ES-I3 (cell line): ENCODE measurements around the gene ETDA.
"Not testable (repeated sequence)": the region's sequence is repeated elsewhere in the genome, so short reads cannot be mapped to it uniquely, and the experiment has no call there.

Experiments used
- H3K36me3 ChIP-seq: 2 replicates; pipeline ENCODE4 v1.6.1; 2013; ENCODE audit warnings: mild to moderate bottlenecking, low read length, control low read depth, moderate library complexity; ENCODE audit not compliant: insufficient read depth
- H3K4me1 ChIP-seq: 2 replicates; pipeline ENCODE4 v1.6.1; 2013; ENCODE audit warnings: mild to moderate bottlenecking, control low read depth, low read length; ENCODE audit not compliant: insufficient read depth
- H3K9ac ChIP-seq: 2 replicates; pipeline ENCODE4 v1.6.1; 2013; ENCODE audit warnings: low read depth, mild to moderate bottlenecking, low read length, moderate library complexity
- H3K9me3 ChIP-seq: 2 replicates; pipeline ENCODE4 v1.6.1; 2013; ENCODE audit warnings: mild to moderate bottlenecking, low read length, moderate library complexity; ENCODE audit not compliant: control insufficient read depth, insufficient read depth

Gene ETDA

DNA sequence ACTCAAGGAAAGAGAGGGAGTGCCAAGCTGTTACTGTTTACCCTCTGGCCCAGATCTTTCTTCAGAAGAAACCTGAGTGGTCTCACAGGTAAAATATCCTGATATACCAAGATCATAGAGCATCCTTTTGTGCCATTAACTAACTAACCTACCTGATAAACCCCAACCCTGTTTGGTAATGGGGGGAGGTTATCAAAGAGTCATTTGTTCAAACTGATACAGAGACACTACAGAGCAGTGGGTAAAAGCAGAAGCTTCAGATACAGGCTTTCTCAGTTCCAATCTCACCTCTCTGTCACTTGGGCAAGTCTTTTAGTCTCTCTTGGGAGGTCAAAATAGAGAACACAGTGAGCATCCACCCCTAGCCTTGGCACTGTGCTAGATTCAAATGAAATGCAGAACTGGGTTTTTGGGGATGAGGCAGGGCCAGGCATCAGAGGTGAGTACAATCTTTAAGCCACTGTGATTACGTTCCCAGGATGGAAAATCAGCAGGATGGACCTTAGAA is at the start of gene ETDA:
Gene ETDA (plus strand): TSS at position 51 of the 508 bp plus-strand sequence. CDS start 1,216 bp downstream, outside the sequence.
- H3K4me1 ChIP-seq, H3K9me3 ChIP-seq, H3K9ac ChIP-seq, H3K36me3 ChIP-seq: not testable (repeated sequence)

DNA sequence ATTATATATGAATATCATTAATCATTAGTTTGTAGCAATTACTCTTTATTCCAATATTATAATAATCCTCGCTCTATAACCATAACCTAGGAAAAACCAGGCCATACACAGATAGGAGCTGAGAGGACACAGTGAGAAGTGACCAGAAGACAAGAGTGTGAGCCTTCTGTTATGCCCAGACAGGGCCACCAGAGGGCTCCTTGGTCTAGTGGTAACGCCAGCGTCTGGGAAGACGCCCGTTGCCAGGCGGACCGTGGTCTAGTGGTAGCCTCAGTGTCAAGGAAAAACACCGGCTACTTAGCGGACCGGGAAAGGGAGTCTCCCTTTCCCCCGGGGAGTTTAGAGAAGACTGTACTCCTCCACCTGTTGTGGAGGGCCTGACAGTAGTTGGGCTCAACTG is 45.4 kb upstream of the ETDA start:
- not testable (repeated sequence) for H3K9ac ChIP-seq, H3K9me3 ChIP-seq, H3K4me1 ChIP-seq, H3K36me3 ChIP-seq

DNA sequence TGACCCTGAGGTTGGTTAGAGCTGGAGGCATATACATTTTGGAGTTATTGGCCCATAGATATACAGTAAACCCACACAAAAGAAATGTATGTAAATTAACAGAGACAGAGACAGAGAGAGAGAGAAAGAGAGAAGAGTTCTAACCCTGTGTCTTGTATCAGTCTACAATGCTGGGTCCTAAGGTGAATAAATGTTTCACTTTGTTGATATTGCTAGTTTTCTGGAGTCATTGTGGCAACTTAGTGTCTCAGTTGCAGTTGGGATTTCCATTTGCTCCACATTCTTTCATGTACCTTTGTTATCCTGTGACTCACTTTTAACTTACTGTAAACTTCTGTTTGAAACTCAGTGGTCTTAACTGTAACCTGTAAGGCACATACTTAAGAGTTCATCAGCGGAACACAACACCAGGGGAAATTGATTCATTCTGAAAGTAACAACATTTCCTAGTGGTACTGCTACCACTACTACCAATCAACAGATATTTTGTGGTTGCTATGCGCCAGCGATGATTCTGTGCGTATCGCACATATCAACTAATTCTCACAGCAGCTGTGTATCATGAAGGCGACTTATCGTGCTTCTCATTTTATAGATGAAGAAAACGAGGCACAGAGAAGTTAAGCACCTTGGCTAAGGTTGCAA is 38.5 kb upstream of the ETDA start:
- Histone ChIP-seq H3K9me3 (no peaks in the 10 kb centered on the region), H3K9ac (no peak overlapping the region), H3K4me1 (no peaks in the 10 kb centered on the region), H3K36me3 (no peaks in the 10 kb centered on the region)

DNA sequence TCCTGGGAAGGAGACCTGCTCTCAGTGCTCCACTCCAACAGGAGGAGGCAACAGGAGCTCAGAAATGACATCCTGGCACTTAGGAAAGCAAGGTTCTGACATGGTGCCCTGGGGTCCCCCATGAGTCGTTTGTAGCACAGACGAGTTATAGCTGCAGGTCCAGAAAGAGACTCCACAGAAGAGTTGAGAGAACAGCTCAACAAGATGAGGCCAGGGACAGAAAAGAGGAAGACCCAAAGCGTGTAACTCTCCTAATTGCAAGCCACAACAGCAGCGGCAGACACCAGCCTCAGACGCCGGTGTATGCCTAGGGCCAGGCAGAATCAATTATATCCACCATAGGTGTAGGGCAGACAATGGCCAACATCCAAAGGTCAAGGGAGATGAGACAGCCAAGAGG is 5.9 kb upstream of the ETDA start:
- H3K9ac ChIP-seq, H3K4me1 ChIP-seq, H3K36me3 ChIP-seq, H3K9me3 ChIP-seq: not testable (repeated sequence)

GRCh38 chrX:135256087-135256684 is 4.3 kb downstream of the ETDA start:
- H3K4me1 ChIP-seq, H3K36me3 ChIP-seq, H3K9ac ChIP-seq, H3K9me3 ChIP-seq: not testable (repeated sequence)

- Histone ChIP-seq H3K9me3 (no peaks in the 10 kb centered on the region), H3K4me1 (no peaks in the 10 kb centered on the region), H3K9ac (no peak overlapping the region), H3K36me3 (no peaks in the 10 kb centered on the region)
Observed at GRCh38 chrX:135256923-135257322, 5.1 kb downstream of the ETDA start.

DNA sequence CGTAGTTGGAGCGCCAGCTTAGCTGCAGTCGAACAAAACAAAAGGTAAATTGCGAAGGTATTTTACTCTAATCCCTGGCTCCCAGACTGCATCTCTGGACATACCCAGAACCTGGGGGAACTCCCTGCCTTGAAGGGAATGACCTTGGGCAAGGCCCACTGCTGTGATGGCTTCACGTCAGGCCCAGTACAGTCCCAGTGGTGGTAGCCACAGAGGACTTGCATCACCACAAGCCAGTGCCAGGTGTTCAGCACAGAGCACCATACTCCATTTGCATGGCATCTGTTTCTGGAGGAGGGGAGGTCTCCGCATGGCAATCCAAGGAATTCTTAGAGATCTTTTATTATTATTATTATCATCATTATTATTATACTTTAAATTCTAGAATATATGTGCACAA is 5.6 kb downstream of the ETDA start:
- Histone ChIP-seq H3K9ac (no peak overlapping the region), H3K9me3 (no peaks in the 10 kb centered on the region), H3K4me1 (no peaks in the 10 kb centered on the region), H3K36me3 (no peaks in the 10 kb centered on the region)

DNA sequence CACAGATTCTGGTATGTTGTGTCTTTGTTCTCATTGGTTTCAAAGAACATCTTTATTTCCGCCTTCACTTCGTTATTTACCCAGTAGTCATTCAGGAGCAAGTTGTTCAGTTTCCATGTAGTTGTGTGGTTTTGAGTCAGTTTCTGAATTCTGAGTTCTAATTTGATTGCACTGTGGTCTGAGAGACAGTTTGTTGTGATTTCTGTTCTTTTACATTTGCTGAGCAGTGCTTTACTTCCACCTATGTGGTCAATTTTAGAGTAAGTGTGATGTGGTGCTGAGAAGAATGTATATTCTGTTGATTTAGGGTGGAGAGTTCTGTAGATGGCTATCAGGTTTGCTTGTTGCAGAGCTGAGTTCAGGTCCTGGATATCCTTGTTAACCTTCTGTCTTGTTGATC is 9.1 kb downstream of the ETDA start:
- H3K4me1 ChIP-seq, H3K9me3 ChIP-seq, H3K9ac ChIP-seq, H3K36me3 ChIP-seq: not testable (repeated sequence)

DNA sequence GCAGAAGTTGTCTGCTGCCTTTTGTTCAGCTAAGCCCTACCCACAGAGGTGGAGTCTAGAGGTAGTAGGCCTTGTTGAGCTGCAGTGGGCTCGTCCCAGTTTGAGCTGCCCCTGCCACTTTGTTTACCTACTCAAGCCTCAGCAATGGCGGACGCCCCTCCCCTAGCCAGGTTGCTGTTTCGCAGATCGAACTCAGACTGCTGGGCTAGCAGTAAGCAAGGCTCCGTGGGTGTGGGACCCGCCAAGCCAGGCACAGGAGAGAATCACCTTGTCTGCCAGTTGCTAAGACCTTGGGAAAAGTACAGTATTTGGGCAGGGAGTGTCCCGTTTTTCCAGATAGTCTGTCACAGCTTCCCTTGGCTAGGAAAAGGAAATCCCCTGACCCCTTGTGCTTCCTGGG is 11.5 kb downstream of the ETDA start:
- not testable (repeated sequence) for H3K36me3 ChIP-seq, H3K9ac ChIP-seq, H3K4me1 ChIP-seq, H3K9me3 ChIP-seq

DNA sequence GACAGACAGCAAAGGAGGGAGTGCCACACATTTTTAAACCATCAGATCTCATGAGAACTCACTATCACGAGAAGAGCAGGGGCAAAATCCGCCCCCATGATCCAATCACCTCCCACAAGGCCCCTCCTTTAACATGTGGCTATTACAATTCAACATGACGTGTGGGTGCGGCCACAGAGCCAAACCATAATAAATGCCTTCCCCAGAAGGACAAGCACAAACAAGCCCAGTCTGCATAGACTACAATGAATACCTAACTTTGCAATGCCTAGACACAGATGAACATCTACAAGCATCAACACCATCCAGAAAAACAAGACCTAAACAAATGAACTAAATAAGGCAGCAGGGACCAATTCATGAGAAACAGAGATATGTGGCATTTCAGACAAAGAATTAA is 12.3 kb downstream of the ETDA start:
- no peaks in the 10 kb centered on the region for H3K36me3 ChIP-seq
- no peaks in the 10 kb centered on the region; the same call in 1 of the 2 replicates for H3K9me3 ChIP-seq
- no peak overlapping the region for H3K9ac ChIP-seq
- no peaks in the 10 kb centered on the region for H3K4me1 ChIP-seq

DNA sequence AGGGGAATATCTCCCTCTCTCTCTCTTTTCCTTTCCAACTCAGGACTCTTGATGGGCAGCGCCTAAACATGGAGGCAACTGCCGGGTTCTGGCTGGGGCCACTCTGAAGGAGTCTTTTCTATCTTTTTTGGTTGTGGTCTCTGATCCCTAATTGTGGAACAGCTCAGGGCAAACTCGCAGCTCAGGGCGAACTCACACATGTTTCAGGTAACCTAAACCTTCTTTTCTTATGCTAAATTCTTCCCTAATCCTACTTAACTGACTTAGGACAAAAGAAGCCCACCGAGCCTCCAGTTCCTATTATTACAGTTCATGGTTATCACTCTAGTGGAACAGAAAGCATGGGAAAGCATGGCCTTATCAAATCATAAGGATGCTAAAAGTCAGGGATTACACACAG is 21.3 kb downstream of the ETDA start:
- Histone ChIP-seq H3K9ac (no peak overlapping the region), H3K9me3 (no peaks in the 10 kb centered on the region), H3K36me3 (no peaks in the 10 kb centered on the region), H3K4me1 (no peaks in the 10 kb centered on the region)

DNA sequence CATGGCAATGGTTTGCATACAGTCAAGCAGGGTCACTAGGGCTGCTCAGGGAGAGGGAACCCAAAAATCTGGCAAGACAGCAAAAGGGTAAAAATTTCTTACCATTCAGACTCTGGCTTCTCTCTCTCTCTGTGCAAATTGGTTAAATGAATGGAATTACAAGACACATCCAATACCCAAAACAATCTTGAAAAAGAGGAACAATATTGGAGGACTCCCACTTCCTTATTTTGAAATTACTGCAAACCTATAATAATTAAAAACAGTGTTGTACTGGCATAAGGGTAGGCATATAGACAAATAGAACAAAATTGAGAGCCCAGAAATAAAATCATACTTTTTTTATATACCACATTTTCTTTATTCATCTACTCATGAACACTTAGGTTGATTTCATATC is 24.1 kb downstream of the ETDA start:
- H3K9ac ChIP-seq = no peak overlapping the region

DNA sequence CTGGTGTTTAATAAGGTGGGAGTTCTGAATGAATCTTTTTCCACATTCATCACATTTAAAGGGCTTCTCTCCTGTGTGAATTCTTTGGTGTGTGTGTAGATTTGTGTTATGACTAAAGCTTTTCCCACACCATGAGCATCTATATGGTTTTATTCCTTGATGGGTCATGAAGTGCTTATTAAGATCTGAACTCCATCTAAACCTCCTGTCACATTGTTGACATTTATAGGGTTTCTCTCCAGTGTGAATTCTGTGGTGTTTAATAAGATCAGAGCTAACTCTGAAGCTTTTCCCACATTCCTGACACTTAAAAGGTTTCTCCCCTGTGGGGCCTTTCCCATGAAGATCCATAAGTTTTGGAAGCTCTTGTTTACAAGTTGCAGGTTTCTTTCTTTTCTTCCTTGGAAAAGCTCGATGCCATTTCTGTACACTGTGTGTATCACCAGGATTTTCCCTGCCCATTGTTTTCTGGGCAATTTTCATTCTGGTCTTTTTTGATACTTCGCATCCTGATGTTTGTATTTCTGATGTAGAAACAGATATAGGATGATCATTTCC is 35.5 kb downstream of the ETDA start:
- Histone ChIP-seq H3K9me3 (peaks cover 22% of the 10 kb centered on the region), H3K9ac (no peak overlapping the region), H3K4me1 (no peaks in the 10 kb centered on the region), H3K36me3 (peaks cover 4% of the 10 kb centered on the region; the same call in 1 of the 2 replicates)

More for the DNA sequence above, 24.1 kb downstream of the ETDA start:
- Histone ChIP-seq H3K4me1 (no peaks in the 10 kb centered on the region), H3K36me3 (no peaks in the 10 kb centered on the region), H3K9me3 (no peaks in the 10 kb centered on the region)

DNA sequence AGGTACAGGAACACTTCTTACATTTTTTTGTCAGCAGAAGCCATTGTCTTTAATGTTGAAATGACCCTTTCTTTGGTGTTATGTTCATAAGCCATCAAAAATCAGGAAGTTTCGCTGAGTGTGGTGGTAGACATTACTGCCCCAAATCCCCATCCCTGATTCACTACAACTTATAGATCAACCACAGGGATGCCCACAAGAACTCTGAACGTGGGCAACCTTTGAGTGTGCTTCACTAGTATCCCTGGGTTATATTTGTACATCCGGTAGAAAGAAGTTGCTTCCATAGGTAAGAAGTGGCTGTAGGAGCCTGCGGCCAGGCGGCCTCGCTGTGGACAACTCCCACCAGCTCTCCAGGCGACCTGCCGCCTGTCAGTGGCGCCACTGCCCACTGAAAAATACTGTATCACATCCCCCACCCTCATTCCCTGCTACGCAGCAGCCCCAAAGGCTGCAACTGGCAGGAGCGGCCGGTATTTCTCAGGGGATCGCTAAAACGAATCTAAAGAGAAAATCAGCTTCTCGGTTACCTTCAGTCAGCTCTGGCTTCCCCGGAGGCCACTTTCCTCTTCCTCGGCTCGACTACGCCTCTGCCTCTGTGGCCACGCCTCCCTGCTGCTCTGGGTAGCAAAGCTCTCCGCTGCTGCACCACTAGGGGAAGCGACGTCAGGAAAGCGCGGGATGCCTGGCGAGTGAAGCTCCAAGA is 43.5 kb downstream of the ETDA start:
- Histone ChIP-seq H3K36me3 (peaks cover 4% of the 10 kb centered on the region; the same call in 1 of the 2 replicates), H3K9me3 (peaks cover 4% of the 10 kb centered on the region; the same call in 1 of the 2 replicates), H3K4me1 (no peaks in the 10 kb centered on the region), H3K9ac (peak overlapping the region; percentile 58; the same call in 1 of the 2 replicates)

- Histone ChIP-seq H3K36me3 (peaks cover 4% of the 10 kb centered on the region; the same call in 1 of the 2 replicates), H3K4me1 (0 out of 2 replicates have a peak, but pooled peaks cover under 1% of the 10 kb centered on the region), H3K9me3 (no peaks in the 10 kb centered on the region), H3K9ac (peak overlapping the region; percentile 58)
Observed at GRCh38 chrX:135295944-135296305, 44.1 kb downstream of the ETDA start.
